ENCODE results near the gene MUC5AC.

MUC5AC gene

DNA sequence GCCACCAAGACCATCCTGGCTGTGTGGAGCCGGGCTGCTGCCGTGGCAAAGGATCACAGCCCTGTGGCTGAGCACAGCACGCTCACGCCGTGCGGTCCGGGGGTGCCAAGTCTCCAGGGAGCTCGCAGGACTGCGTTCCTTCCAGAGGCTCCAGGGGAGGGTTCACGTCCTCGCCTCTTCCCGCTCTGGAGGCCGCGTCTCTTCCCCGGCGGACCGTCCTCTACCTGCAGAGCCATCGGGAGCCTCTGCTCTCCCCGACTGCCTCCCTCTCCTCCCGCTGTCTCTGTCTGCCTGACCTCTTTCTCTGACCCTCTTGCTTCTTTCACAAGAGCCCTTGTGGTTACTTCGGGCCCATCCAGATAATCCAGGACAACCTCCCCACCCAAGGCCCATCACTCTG lies 11.4 kb upstream of the MUC5AC start:
- no peak overlapping the region for H3K9ac ChIP-seq (ENCODE audit: low read length)
- no peaks in the 10 kb centered on the region for H3K9me3 ChIP-seq (ENCODE audit: insufficient read depth, low read length)
- TF ChIP-seq, protein P1, sequence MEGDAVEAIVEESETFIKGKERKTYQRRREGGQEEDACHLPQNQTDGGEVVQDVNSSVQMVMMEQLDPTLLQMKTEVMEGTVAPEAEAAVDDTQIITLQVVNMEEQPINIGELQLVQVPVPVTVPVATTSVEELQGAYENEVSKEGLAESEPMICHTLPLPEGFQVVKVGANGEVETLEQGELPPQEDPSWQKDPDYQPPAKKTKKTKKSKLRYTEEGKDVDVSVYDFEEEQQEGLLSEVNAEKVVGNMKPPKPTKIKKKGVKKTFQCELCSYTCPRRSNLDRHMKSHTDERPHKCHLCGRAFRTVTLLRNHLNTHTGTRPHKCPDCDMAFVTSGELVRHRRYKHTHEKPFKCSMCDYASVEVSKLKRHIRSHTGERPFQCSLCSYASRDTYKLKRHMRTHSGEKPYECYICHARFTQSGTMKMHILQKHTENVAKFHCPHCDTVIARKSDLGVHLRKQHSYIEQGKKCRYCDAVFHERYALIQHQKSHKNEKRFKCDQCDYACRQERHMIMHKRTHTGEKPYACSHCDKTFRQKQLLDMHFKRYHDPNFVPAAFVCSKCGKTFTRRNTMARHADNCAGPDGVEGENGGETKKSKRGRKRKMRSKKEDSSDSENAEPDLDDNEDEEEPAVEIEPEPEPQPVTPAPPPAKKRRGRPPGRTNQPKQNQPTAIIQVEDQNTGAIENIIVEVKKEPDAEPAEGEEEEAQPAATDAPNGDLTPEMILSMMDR (IDR thresholded peaks at IDR 0.05; ENCODE audit: low read depth, low read length): no peak
- no peak for TF ChIP-seq EZH2phosphoT487 (IDR thresholded peaks at IDR 0.05; ENCODE audit: low read depth)
- H4K20me1 ChIP-seq (ENCODE audit: insufficient read depth, low read length): no peaks in the 10 kb centered on the region
- no peak overlapping the region for H3K4me3 ChIP-seq (ENCODE audit: low read length)
- H3K36me3 ChIP-seq (replicated peaks; ENCODE audit: low read depth, low read length): no peaks in the 10 kb centered on the region
- no peak overlapping the region for H3K27ac ChIP-seq (ENCODE audit: low read length)
- H3K4me1 ChIP-seq (ENCODE audit: low read length): peaks cover 5% of the 10 kb centered on the region
- peaks cover 3% of the 10 kb centered on the region; the same call in 1 of the 2 replicates for H3K27me3 ChIP-seq (ENCODE audit: low read depth, low read length)
- no peaks in the 10 kb centered on the region for H3K79me2 ChIP-seq (ENCODE audit: low read length)
- H3K4me2 ChIP-seq (ENCODE audit: low read length): no peak overlapping the region
- H2AFZ ChIP-seq (ENCODE audit: low read depth, low read length): no peak overlapping the region

DNA sequence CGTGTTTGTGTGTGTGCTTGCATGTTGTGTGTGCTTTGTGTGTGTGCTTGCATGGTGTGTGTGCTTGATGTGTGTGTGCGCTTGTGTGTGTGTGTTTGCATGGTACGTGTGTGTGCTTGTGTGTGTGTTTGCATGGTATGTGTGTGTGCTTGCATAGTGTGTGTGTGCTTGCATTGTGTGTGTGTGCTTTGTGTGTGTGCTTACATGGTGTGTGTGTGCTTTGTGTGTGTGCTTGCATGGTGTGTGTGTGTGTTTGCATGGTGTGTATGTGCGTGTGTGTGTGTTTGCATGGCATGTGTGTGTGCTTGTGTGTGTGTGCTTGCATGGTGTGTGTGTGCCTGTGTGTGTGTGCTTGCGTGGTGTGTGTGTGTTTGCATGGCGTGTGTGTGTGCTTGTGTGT lies 10.0 kb upstream of the MUC5AC start:
- H2AFZ ChIP-seq (ENCODE audit: low read depth, low read length): no peak overlapping the region
- no peak overlapping the region for H3K9ac ChIP-seq (ENCODE audit: low read length)
- peaks cover 19% of the 10 kb centered on the region for H3K4me1 ChIP-seq (ENCODE audit: low read length)
- no peaks in the 10 kb centered on the region for H3K9me3 ChIP-seq (ENCODE audit: insufficient read depth, low read length)
- no peaks in the 10 kb centered on the region for H3K36me3 ChIP-seq (replicated peaks; ENCODE audit: low read depth, low read length)
- H3K27me3 ChIP-seq (ENCODE audit: low read depth, low read length): peaks cover 3% of the 10 kb centered on the region; the same call in 1 of the 2 replicates
- TF ChIP-seq, protein P1 (IDR thresholded peaks at IDR 0.05; ENCODE audit: low read depth, low read length): no peak
- no peak for TF ChIP-seq EZH2phosphoT487 (IDR thresholded peaks at IDR 0.05; ENCODE audit: low read depth)
- no peak overlapping the region for H3K27ac ChIP-seq (ENCODE audit: low read length)
- no peaks in the 10 kb centered on the region for H4K20me1 ChIP-seq (ENCODE audit: insufficient read depth, low read length)
- no peak overlapping the region for H3K4me3 ChIP-seq (ENCODE audit: low read length)
- no peaks in the 10 kb centered on the region for H3K79me2 ChIP-seq (ENCODE audit: low read length)
- H3K4me2 ChIP-seq (ENCODE audit: low read length): no peak overlapping the region

DNA sequence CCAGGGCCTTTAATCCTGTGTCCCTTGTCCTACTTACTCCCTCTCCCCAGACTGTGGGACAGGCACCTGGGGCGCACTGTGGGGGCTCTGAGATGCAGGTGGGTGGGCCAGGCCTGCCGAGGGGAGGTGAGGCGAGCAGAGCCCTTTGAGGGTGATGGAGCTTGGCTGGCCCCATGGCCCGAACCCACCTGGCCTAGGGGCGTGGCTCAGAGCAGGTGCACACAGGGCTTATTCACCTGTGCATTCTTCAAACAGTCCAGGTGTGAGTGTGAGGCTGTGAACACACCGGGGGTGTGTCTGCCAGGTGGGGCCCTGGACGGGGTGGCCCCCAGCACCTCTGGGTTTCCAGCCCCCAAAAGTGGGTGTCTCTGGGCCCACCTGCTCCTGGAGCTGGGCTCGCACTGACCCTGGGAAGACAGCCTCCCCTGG lies 9.0 kb upstream of the MUC5AC start:
- H3K79me2 ChIP-seq (ENCODE audit: low read length): no peaks in the 10 kb centered on the region
- no peak for TF ChIP-seq EZH2phosphoT487 (IDR thresholded peaks at IDR 0.05; ENCODE audit: low read depth)
- TF ChIP-seq, protein P1 (IDR thresholded peaks at IDR 0.05; ENCODE audit: low read depth, low read length): no peak
- no peaks in the 10 kb centered on the region for H3K36me3 ChIP-seq (replicated peaks; ENCODE audit: low read depth, low read length)
- H3K9me3 ChIP-seq (ENCODE audit: insufficient read depth, low read length): no peaks in the 10 kb centered on the region
- H3K9ac ChIP-seq (ENCODE audit: low read length): no peak overlapping the region
- H3K27me3 ChIP-seq (ENCODE audit: low read depth, low read length): peaks cover under 1% of the 10 kb centered on the region; the same call in 1 of the 2 replicates
- no peak overlapping the region for H2AFZ ChIP-seq (ENCODE audit: low read depth, low read length)
- H4K20me1 ChIP-seq (ENCODE audit: insufficient read depth, low read length): no peaks in the 10 kb centered on the region
- H3K4me2 ChIP-seq (ENCODE audit: low read length): no peak overlapping the region
- peaks cover 29% of the 10 kb centered on the region for H3K4me1 ChIP-seq (ENCODE audit: low read length)
- no peak overlapping the region for H3K4me3 ChIP-seq (ENCODE audit: low read length)
- no peak overlapping the region for H3K27ac ChIP-seq (ENCODE audit: low read length)

DNA sequence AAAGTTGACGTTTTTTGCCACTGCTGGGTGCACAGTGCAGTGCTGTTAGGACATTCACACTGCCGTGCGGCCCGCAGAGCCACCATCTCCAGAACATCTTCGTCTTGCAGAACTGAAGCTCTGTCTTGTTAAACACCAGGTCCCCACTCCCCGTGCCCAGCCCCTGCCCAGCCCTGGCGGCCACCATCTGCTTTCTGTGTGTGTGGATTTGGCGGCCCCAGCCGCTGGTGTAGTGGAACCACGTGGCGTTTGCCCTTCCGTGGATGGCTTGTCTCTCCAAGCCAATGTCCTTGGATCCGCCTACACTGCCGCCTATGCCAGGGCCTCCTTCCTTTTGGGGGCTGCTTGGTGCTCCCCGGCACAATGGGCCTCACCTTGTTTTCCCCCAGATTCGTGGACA lies 8.2 kb upstream of the MUC5AC start:
- no peak overlapping the region for H3K9ac ChIP-seq (ENCODE audit: low read length)

More for the DNA sequence above, 8.2 kb upstream of the MUC5AC start:
- no peak overlapping the region for H3K4me3 ChIP-seq (ENCODE audit: low read length)
- H3K79me2 ChIP-seq (ENCODE audit: low read length): no peaks in the 10 kb centered on the region
- no peaks in the 10 kb centered on the region for H4K20me1 ChIP-seq (ENCODE audit: insufficient read depth, low read length)
- no peaks in the 10 kb centered on the region for H3K36me3 ChIP-seq (replicated peaks; ENCODE audit: low read depth, low read length)
- H3K27me3 ChIP-seq (ENCODE audit: low read depth, low read length): no peaks in the 10 kb centered on the region
- no peaks in the 10 kb centered on the region for H3K9me3 ChIP-seq (ENCODE audit: insufficient read depth, low read length)
- no peak for TF ChIP-seq EZH2phosphoT487 (IDR thresholded peaks at IDR 0.05; ENCODE audit: low read depth)
- TF ChIP-seq, protein P1 (IDR thresholded peaks at IDR 0.05; ENCODE audit: low read depth, low read length): no peak
- H3K4me1 ChIP-seq (ENCODE audit: low read length): peaks cover 34% of the 10 kb centered on the region
- no peak overlapping the region for H3K27ac ChIP-seq (ENCODE audit: low read length)
- no peak overlapping the region for H3K4me2 ChIP-seq (ENCODE audit: low read length)
- H2AFZ ChIP-seq (ENCODE audit: low read depth, low read length): no peak overlapping the region
